ENCODE measurements around the gene ATG7. TPM values are rescaled to one million over a fixed set of nuclear protein-coding genes. Genes with fewer than 3 reads are reported as not detected.

Gene ATG7
- total and polyA plus RNA-seq, 5 donors from 2014 or later = 13.4 to 42.2 (median 15.3) TPM

GRCh38 chr3:11529281-11529680 lies 257.1 kb downstream of the ATG7 start:
- no peak overlapping the region for H3K27ac ChIP-seq (ENCODE audit: insufficient read depth, low read length, poor library complexity, severe bottlenecking)
- no peaks in the 10 kb centered on the region for H3K4me1 ChIP-seq (ENCODE audit: control insufficient read depth, insufficient read depth, low read length, poor library complexity, severe bottlenecking)
- Mint-ChIP-seq H3K27ac (no peak overlapping the region), H3K36me3 (peaks cover 14% of the 10 kb centered on the region), H3K27me3 (no peaks in the 10 kb centered on the region), H3K4me3 (no peak overlapping the region), H3K4me1 (peaks cover 0 to 4% (median 1%) of the 10 kb centered on the region in 4 donors), H3K9me3 (peaks cover 0 to 4% (median 0%) of the 10 kb centered on the region in 7 donors)
- DNase-seq (no peak), ATAC-seq (ENCODE audit: low read depth in 2 of 2) (no peak)
- no peaks in the 10 kb centered on the region for H3K27me3 ChIP-seq (ENCODE audit: control insufficient read depth, insufficient read depth, low read length)
- H3K9me3 ChIP-seq (ENCODE audit: control insufficient read depth in 2 of 2, low read length in 2 of 2) = no peaks in the 10 kb centered on the region
- no peak overlapping the region for H3K4me3 ChIP-seq (ENCODE audit: low read depth, low read length)
- no peaks in the 10 kb centered on the region for H3K36me3 ChIP-seq (ENCODE audit: control insufficient read depth, insufficient read depth, low read length)

GRCh38 chr3:11530153-11530721 lies 258.0 kb downstream of the ATG7 start:
- Histone ChIP-seq H3K9me3 (ENCODE audit: control insufficient read depth in 2 of 2, low read length in 2 of 2) (no peaks in the 10 kb centered on the region), H3K36me3 (ENCODE audit: control insufficient read depth, insufficient read depth, low read length) (no peaks in the 10 kb centered on the region), H3K4me3 (ENCODE audit: low read depth, low read length) (no peak overlapping the region), H3K4me1 (ENCODE audit: control insufficient read depth, insufficient read depth, low read length, poor library complexity, severe bottlenecking) (no peaks in the 10 kb centered on the region), H3K27ac (ENCODE audit: insufficient read depth, low read length, poor library complexity, severe bottlenecking) (no peak overlapping the region), H3K27me3 (ENCODE audit: control insufficient read depth, insufficient read depth, low read length) (no peaks in the 10 kb centered on the region)
- H3K27ac Mint-ChIP-seq = no peak overlapping the region
- no peak for DNase-seq
- no peak overlapping the region for H3K4me3 Mint-ChIP-seq
- peaks cover 14% of the 10 kb centered on the region for H3K36me3 Mint-ChIP-seq
- H3K9me3 Mint-ChIP-seq = peaks cover 0 to 4% (median 0%) of the 10 kb centered on the region in 7 donors
- H3K27me3 Mint-ChIP-seq = no peaks in the 10 kb centered on the region
- no peak for ATAC-seq (ENCODE audit: low read depth in 2 of 2)
- H3K4me1 Mint-ChIP-seq = peaks cover 0 to 4% (median 1%) of the 10 kb centered on the region in 4 donors

DNA sequence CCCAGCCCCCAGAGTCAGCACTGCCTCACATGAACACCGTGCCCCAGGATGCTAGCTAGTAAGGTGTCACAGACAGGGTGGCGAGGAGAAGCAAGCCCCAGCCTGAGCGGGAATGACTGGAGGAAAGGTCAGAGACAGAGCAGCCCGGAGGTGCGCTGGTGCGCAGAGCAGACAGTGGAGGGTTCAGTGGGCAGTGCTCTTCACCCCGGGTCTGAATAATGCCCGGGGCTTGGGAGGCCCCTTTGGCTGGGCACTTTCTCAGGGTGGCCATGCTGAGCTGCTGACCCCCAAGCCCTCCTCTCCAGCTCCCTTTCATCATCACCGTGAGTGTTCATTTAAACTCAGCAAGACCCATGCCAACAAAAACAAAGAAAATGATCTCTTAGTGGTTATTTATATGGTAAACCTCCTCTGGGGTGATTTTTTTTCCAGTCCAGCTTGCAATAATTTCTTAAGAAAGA lies 260.8 kb downstream of the ATG7 start:
- Histone ChIP-seq H3K9me3 (ENCODE audit: control insufficient read depth in 2 of 2, low read length in 2 of 2) (no peaks in the 10 kb centered on the region), H3K36me3 (ENCODE audit: control insufficient read depth, insufficient read depth, low read length) (no peaks in the 10 kb centered on the region), H3K27me3 (ENCODE audit: control insufficient read depth, insufficient read depth, low read length) (no peaks in the 10 kb centered on the region), H3K27ac (ENCODE audit: insufficient read depth, low read length, poor library complexity, severe bottlenecking) (no peak overlapping the region), H3K4me1 (ENCODE audit: control insufficient read depth, insufficient read depth, low read length, poor library complexity, severe bottlenecking) (no peaks in the 10 kb centered on the region), H3K4me3 (ENCODE audit: low read depth, low read length) (no peak overlapping the region)
- DNase-seq = no peak
- Mint-ChIP-seq H3K9me3 (peaks cover 0 to 2% (median 0%) of the 10 kb centered on the region in 7 donors), H3K27me3 (no peaks in the 10 kb centered on the region), H3K27ac (peak overlapping the region in 1 of 3 donors; percentile 33), H3K4me1 (peaks cover 0 to 4% (median under 1%) of the 10 kb centered on the region in 4 donors), H3K4me3 (no peak overlapping the region), H3K36me3 (peaks cover 8% of the 10 kb centered on the region)
- ATAC-seq (ENCODE audit: low read depth in 2 of 2) = no peak

DNA sequence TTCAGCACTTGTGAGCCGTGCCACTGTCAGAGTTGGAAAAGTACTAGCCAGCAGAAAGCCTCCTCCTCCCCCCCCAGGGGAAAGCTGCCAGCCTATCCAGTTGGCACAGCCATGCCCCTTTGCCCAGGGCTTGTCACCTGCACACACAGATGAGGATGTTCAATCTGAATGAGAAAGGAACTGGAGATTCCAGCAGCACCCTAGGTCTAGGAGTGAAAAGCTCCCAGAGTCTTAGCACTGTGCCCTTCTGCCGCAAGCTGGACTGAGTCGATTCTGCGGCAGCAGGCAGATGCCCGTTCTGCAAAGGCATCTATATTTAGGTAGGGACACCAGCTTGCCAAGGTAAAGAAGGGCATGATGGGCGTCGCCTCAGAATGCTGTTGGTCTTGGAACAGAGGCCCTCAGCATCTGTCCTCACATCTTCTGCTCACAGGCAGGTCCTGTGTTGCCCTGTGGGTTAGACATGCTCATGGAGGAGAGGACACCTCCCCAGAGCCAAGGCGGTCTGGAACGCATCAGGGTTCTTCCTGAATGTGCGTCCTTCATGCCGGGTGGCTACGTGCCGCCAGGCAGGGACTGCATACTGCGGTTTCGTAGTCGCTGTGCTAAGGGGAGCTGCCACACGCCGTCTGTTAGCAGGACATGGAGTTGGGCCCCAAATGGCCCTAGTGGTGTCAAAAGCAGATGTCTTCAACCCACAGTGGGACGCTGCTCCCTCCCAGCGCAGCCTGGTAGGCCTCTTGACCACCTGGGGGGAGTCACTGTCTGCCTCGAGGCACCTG lies 262.0 kb downstream of the ATG7 start:
- H3K36me3 ChIP-seq (ENCODE audit: control insufficient read depth, insufficient read depth, low read length) = no peaks in the 10 kb centered on the region
- H3K4me1 Mint-ChIP-seq = peaks cover 0 to 4% (median under 1%) of the 10 kb centered on the region in 4 donors
- DNase-seq = no peak

GRCh38 chr3:11534793-11535101 lies 262.6 kb downstream of the ATG7 start:
- H3K4me1 Mint-ChIP-seq = peaks cover 0 to 4% (median under 1%) of the 10 kb centered on the region in 4 donors
- H3K36me3 ChIP-seq (ENCODE audit: control insufficient read depth, insufficient read depth, low read length) = no peaks in the 10 kb centered on the region

More for the DNA sequence above, 262.0 kb downstream of the ATG7 start:
- no peaks in the 10 kb centered on the region for H3K27me3 ChIP-seq (ENCODE audit: control insufficient read depth, insufficient read depth, low read length)
- H3K9me3 ChIP-seq (ENCODE audit: control insufficient read depth in 2 of 2, low read length in 2 of 2) = no peaks in the 10 kb centered on the region
- no peak for ATAC-seq (ENCODE audit: low read depth in 2 of 2)
- Mint-ChIP-seq H3K9me3 (peaks cover 0 to 2% (median 0%) of the 10 kb centered on the region in 7 donors), H3K27me3 (no peaks in the 10 kb centered on the region), H3K4me3 (no peak overlapping the region), H3K27ac (no peak overlapping the region), H3K36me3 (peaks cover 3% of the 10 kb centered on the region)
- H3K4me1 ChIP-seq (ENCODE audit: control insufficient read depth, insufficient read depth, low read length, poor library complexity, severe bottlenecking) = no peaks in the 10 kb centered on the region
- H3K4me3 ChIP-seq (ENCODE audit: low read depth, low read length) = no peak overlapping the region
- H3K27ac ChIP-seq (ENCODE audit: insufficient read depth, low read length, poor library complexity, severe bottlenecking) = no peak overlapping the region

DNA sequence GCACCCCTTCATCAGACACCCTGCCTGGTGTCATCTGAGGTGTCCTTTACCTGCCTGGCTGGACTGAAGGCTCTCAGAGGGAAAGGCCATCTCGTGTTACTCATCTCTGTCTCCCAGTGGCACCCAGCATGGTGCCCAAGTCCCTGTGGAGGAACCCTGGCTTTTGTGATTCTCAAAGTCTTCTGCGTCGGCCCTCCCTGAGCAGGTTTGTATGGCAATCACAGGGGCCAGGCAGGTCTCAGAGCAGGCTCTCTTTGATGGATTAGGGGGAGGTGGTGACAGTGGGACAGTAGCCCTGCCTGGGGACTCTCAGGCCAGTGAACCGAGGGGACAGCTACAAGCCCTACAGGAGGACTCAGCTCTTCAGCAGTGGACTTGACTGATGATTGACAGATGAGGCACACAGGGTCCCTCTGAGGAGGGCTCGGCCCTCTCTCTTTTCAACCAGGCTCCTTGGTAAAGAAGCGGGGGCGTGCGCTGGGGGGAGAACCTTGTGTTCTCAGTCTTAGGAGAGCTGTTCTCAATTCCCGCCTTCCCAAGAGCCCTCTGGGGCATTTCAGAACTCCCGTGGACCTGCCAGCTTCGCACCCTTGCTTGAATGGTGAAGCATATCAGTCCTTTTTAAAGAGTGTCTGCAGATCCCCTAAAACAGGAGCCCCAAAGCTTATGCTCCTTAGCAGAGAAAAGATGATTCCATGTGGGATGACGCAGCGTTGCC lies 263.2 kb downstream of the ATG7 start:
- H3K4me3 ChIP-seq (ENCODE audit: low read depth, low read length) = no peak overlapping the region
- peaks cover 0 to 4% (median under 1%) of the 10 kb centered on the region in 4 donors for H3K4me1 Mint-ChIP-seq
- no peaks in the 10 kb centered on the region for H3K4me1 ChIP-seq (ENCODE audit: control insufficient read depth, insufficient read depth, low read length, poor library complexity, severe bottlenecking)
- H3K36me3 Mint-ChIP-seq = peaks cover 3% of the 10 kb centered on the region
- DNase-seq (no peak), ATAC-seq (ENCODE audit: low read depth in 2 of 2) (no peak)
- no peak overlapping the region for H3K27ac ChIP-seq (ENCODE audit: insufficient read depth, low read length, poor library complexity, severe bottlenecking)
- H3K9me3 ChIP-seq (ENCODE audit: control insufficient read depth in 2 of 2, low read length in 2 of 2) = no peaks in the 10 kb centered on the region
- no peak overlapping the region for H3K27ac Mint-ChIP-seq
- no peaks in the 10 kb centered on the region for H3K27me3 Mint-ChIP-seq
- H3K27me3 ChIP-seq (ENCODE audit: control insufficient read depth, insufficient read depth, low read length) = no peaks in the 10 kb centered on the region
- no peaks in the 10 kb centered on the region for H3K36me3 ChIP-seq (ENCODE audit: control insufficient read depth, insufficient read depth, low read length)
- no peak overlapping the region for H3K4me3 Mint-ChIP-seq
- peaks cover 0 to 2% (median 0%) of the 10 kb centered on the region in 7 donors for H3K9me3 Mint-ChIP-seq

More at GRCh38 chr3:11534793-11535101, 262.6 kb downstream of the ATG7 start:
- no peak overlapping the region for H3K27ac ChIP-seq (ENCODE audit: insufficient read depth, low read length, poor library complexity, severe bottlenecking)
- no peaks in the 10 kb centered on the region for H3K4me1 ChIP-seq (ENCODE audit: control insufficient read depth, insufficient read depth, low read length, poor library complexity, severe bottlenecking)
- no peaks in the 10 kb centered on the region for H3K27me3 ChIP-seq (ENCODE audit: control insufficient read depth, insufficient read depth, low read length)
- H3K4me3 ChIP-seq (ENCODE audit: low read depth, low read length) = no peak overlapping the region
- ATAC-seq (ENCODE audit: low read depth in 2 of 2) (no peak), DNase-seq (no peak)
- H3K4me3 Mint-ChIP-seq = no peak overlapping the region
- H3K27ac Mint-ChIP-seq = no peak overlapping the region
- no peaks in the 10 kb centered on the region for H3K27me3 Mint-ChIP-seq
- H3K9me3 Mint-ChIP-seq = peaks cover 0 to 2% (median 0%) of the 10 kb centered on the region in 7 donors
- peaks cover 3% of the 10 kb centered on the region for H3K36me3 Mint-ChIP-seq
- H3K9me3 ChIP-seq (ENCODE audit: control insufficient read depth in 2 of 2, low read length in 2 of 2) = no peaks in the 10 kb centered on the region

DNA sequence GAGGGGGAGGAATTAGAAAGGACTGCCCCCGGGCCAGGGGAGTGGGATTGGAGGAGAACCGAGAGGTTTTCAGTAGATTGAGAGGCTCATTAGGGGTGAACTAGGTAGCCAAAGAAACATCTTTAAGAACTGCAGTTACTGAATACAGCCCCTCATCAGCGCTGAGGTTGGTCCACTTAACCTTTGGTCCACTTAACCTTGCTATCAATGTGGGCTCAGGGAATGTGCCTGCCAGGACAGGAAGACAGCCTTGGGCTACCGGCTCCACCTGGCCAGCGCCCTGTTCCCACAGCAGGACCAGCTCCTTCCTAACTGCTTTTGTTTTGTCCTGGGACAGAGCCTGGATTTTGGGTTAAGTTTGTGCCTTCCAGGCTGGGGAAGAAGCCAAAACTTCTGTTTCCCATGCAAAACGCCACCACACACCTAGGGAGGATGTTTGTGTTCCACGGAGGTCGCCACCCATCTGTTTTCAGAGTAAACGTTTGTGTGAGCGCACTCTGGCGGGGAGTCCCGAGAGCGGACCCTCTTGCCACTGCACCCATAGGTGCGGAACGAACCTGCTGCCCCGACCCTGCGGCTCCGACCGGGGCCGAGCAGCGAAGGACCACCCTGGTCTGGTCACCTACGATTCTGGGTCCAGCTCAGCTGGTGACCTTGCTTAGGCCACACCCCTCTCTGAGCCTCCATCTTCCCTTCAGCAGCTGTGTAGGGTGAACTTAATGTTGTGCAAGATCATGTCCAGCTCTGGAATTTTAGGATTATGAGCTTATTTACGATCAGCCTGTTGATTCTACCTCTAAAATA lies 264.1 kb downstream of the ATG7 start:
- Mint-ChIP-seq H3K27ac (no peak overlapping the region), H3K4me3 (no peak overlapping the region), H3K27me3 (no peaks in the 10 kb centered on the region), H3K36me3 (peaks cover 5% of the 10 kb centered on the region), H3K9me3 (peaks cover 0 to 2% (median 0%) of the 10 kb centered on the region in 7 donors), H3K4me1 (peaks cover 0 to 4% (median 2%) of the 10 kb centered on the region in 4 donors)
- DNase-seq (no peak), ATAC-seq (ENCODE audit: low read depth in 2 of 2) (no peak)
- Histone ChIP-seq H3K4me3 (ENCODE audit: low read depth, low read length) (no peak overlapping the region), H3K27me3 (ENCODE audit: control insufficient read depth, insufficient read depth, low read length) (no peaks in the 10 kb centered on the region), H3K4me1 (ENCODE audit: control insufficient read depth, insufficient read depth, low read length, poor library complexity, severe bottlenecking) (no peaks in the 10 kb centered on the region), H3K9me3 (ENCODE audit: control insufficient read depth in 2 of 2, low read length in 2 of 2) (no peaks in the 10 kb centered on the region), H3K36me3 (ENCODE audit: control insufficient read depth, insufficient read depth, low read length) (no peaks in the 10 kb centered on the region), H3K27ac (ENCODE audit: insufficient read depth, low read length, poor library complexity, severe bottlenecking) (no peak overlapping the region)
